Left ventricle myocardium inferior (tissue), 1 donor: Measurements from ENCODE around the gene ANGPTL8. TPM values are rescaled to one million over a fixed set of nuclear protein-coding genes. Genes with fewer than 3 reads are reported as not detected.
A peak's percentile ranks its signal among the peaks of the same experiment; 100 is the strongest.

ENCODE experiments used
- DNase-seq: peaks from one replicate; pipeline ENCODE4 v3.0.0-alpha.2; 2020
- H3K27ac ChIP-seq: fragments of 200-600 bp; replicated peaks from 2 replicates; pipeline ENCODE4 v1.8.0; 2021
- H3K27me3 ChIP-seq: fragments of 200-600 bp; 2 replicates; pipeline ENCODE4 v1.8.0; 2021; ENCODE audit warnings: low read depth
- H3K36me3 ChIP-seq: fragments of 200-600 bp; 2 replicates; pipeline ENCODE4 v1.8.0; 2021
- H3K4me1 ChIP-seq: fragments of 200-600 bp; 2 replicates; pipeline ENCODE4 v1.8.0; 2021
- H3K4me3 ChIP-seq: fragments of 200-600 bp; 2 replicates; pipeline ENCODE4 v1.8.0; 2021; ENCODE audit warnings: mild to moderate bottlenecking, moderate library complexity
- H3K9me3 ChIP-seq: fragments of 200-600 bp; replicated peaks from 2 replicates; pipeline ENCODE4 v1.8.0; 2021
- intact Hi-C: fragments of 100-400 bp; cut with micrococcal nuclease; formaldehyde crosslinking; loops from one replicate; pipeline ENCODE4 v1.11.0; 2022
- total RNA-seq: library from RNA; stranded (reverse); fragmentation: NEBNext Ultra II Directional; extraction: Animal tissue kit (Norgen Biotek cat#: 25700); gene quantifications from one replicate; pipeline ENCODE4 v1.2.1, GENCODE V29; 2021
- TF ChIP-seq, protein P1 (sequence below): fragments of 200-600 bp; IDR thresholded peaks from 2 replicates; pipeline ENCODE4 v1.8.0; 2021; ENCODE audit warnings: antibody characterized with exemption, mild to moderate bottlenecking, borderline replicate concordance
- donor health status: DM: no; HTN: yes; CAD: no; lungs with severe emphysema.

ANGPTL8 gene
- total RNA-seq, 1 donor from 2014 or later = not detected

DNA sequence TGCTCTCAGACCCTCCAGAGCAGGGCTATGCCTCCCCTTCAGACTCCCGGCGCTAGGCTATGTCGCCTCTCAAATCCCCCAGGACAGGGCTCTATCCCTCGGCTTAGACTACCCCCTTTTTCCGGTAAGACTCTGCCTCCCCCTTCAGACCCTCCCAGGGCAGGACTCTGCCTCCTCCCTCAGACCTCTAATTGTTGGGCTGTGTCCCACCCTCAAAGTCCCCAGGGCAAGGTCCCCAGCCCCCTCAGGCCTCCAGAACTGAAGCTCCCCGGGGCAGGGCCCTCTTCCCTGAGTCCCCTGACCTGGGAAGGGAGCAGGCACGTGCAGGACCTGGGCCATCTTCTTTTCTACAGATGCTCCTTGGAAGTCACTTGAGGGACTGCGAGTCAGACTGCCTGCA, 45.2 kb upstream of the ANGPTL8 start:
- peaks cover 98% of the 10 kb centered on the region for H3K4me1 ChIP-seq
- H3K9me3 ChIP-seq = no peaks in the 10 kb centered on the region
- peak overlapping the region; percentile 84 for H3K4me3 ChIP-seq
- TF ChIP-seq, protein P1, sequence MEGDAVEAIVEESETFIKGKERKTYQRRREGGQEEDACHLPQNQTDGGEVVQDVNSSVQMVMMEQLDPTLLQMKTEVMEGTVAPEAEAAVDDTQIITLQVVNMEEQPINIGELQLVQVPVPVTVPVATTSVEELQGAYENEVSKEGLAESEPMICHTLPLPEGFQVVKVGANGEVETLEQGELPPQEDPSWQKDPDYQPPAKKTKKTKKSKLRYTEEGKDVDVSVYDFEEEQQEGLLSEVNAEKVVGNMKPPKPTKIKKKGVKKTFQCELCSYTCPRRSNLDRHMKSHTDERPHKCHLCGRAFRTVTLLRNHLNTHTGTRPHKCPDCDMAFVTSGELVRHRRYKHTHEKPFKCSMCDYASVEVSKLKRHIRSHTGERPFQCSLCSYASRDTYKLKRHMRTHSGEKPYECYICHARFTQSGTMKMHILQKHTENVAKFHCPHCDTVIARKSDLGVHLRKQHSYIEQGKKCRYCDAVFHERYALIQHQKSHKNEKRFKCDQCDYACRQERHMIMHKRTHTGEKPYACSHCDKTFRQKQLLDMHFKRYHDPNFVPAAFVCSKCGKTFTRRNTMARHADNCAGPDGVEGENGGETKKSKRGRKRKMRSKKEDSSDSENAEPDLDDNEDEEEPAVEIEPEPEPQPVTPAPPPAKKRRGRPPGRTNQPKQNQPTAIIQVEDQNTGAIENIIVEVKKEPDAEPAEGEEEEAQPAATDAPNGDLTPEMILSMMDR = no peak
- H3K27ac ChIP-seq = peak overlapping the region; percentile 95
- DNase-seq = no peak
- peaks cover 36% of the 10 kb centered on the region for H3K36me3 ChIP-seq
- no peaks in the 10 kb centered on the region for H3K27me3 ChIP-seq
- intact Hi-C loops = no loop called here

DNA sequence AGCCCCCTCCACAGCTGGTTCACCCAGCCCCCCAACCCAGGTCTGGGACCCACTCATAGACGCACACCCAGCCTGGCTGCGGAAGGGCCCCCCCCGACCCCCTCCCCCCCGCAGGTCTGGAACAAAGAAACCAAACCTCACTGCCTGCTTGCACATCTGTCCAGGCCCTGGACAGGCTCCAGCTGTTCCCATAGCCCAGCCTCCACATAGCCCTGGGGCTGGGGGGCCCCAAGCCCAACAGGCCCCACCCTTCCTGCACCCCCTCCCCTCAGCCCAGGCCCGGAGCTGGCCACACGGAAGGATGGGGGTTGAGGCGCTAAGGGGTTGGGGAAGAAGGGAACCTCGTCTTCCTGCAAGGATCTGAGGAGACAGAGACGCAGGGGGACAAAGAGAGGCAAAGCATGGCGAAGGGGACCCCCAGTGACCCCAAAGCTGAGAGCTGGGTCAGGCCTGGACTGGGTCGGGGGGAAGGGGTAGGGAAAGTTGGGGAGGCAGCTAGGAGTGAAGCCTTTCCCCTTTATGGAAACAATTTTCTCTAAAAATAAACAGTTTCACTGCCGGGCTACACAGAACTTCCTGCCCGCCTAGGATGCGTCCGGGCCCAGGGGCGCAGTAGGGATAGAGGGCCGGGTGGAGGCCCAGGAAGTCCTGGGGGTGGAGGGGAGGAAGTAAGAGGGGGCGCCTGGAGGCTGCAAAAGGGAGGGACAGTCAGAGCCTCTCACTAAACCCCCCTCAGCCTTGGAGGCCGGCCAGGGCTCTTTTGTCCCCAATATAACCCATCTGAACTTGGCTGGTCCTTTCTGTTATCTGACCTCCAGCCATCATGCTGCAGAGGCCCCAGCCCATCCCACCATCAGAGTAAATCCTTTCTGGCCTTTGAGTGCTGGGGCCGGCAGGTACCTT, 44.5 kb upstream of the ANGPTL8 start:
- TF ChIP-seq, protein P1 = no peak
- Histone ChIP-seq H3K27me3 (no peaks in the 10 kb centered on the region), H3K27ac (peak overlapping the region; percentile 95), H3K4me3 (peak overlapping the region; percentile 84), H3K9me3 (no peaks in the 10 kb centered on the region), H3K4me1 (peaks cover 94% of the 10 kb centered on the region), H3K36me3 (peaks cover 43% of the 10 kb centered on the region)
- intact Hi-C loops = no loop called here
- DNase-seq = peak; percentile 51

- no peaks in the 10 kb centered on the region for H3K9me3 ChIP-seq
- intact Hi-C loops = no loop called here
- TF ChIP-seq, protein P1 = no peak
- peaks cover 50% of the 10 kb centered on the region for H3K36me3 ChIP-seq
- H3K4me3 ChIP-seq = peak overlapping the region; percentile 84
- no peaks in the 10 kb centered on the region for H3K27me3 ChIP-seq
- peaks cover 87% of the 10 kb centered on the region for H3K4me1 ChIP-seq
- peak overlapping the region; percentile 95 for H3K27ac ChIP-seq
- no peak for DNase-seq
These were observed 43.7 kb upstream of the ANGPTL8 start for GRCh38 chr19:11195681-11196080.

DNA sequence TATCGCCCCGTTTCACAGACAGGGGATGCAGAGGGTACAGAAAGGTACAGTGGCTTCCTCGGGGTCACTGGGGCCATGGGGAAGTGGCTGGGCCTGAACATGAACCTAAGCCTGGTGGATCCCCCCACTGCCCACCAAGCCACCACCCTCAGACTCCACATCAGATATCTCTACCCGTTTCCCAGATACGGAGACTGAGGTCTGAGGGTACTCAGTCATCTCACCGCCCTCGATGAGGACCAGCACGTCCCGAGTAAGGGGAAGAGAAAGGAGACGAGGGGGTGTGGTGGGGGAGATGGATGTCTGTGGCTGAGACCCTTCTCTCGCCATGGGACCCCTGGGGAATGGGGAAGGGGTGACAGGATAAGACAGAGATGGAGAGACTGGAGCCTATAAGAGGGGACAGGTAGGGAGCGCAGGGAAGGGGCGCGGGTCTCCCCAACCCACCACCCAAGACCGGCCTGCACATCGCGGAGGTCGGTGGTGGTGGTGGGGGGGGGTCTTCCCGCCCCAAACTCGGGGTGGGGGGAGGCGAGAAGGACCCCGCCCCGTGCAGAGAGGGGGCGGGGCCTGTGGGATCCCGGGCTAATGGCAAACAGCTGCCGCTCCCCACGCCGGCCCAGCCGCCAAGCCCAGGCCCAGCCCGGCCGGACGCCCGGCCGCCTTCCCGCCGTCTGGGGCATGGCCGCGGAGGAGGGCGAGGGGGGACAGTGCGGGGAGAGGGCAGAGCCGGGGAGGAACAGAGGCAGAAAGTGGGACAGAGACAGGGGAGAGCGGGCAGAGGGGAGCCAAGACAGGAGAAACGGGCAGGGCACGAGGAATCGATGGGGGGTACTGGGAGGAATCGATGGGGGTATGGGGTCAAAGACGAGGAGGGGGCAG, 42.8 kb upstream of the ANGPTL8 start:
- DNase-seq = peak; percentile 56
- intact Hi-C loops = no loop called here
- H3K36me3 ChIP-seq = peaks cover 57% of the 10 kb centered on the region
- H3K27me3 ChIP-seq = no peaks in the 10 kb centered on the region
- peak overlapping the region; percentile 84 for H3K4me3 ChIP-seq
- TF ChIP-seq, protein P1 = no peak
- H3K27ac ChIP-seq = peak overlapping the region; percentile 95
- H3K4me1 ChIP-seq = peaks cover 77% of the 10 kb centered on the region
- no peaks in the 10 kb centered on the region for H3K9me3 ChIP-seq
